CD4-positive, alpha-beta T cell treated with Interleukin-6 for 4 hours (primary cell): ENCODE data around the gene MYH15.

Experiments
- DNase-seq: peaks from one replicate; pipeline ENCODE4 v3.0.0-alpha.2; 2020; ENCODE audit warnings: mixed read lengths

The MYH15 gene

GRCh38 chr3:108509263-108509662 is 1.1 kb downstream of the MYH15 start:
- DNase-seq, result no peak

GRCh38 chr3:108507902-108508301 is 2.5 kb downstream of the MYH15 start:
- no peak for DNase-seq

- DNase-seq, result no peak
Measured at GRCh38 chr3:108505811-108506210, 4.6 kb downstream of the MYH15 start.

GRCh38 chr3:108503722-108504121 is 6.7 kb downstream of the MYH15 start:
- no peak for DNase-seq

- DNase-seq, result no peak
Measured at GRCh38 chr3:108501535-108501934, 8.9 kb downstream of the MYH15 start.

GRCh38 chr3:108500728-108501127 is 9.7 kb downstream of the MYH15 start:
- DNase-seq, result no peak

GRCh38 chr3:108497271-108497670 is 13.1 kb downstream of the MYH15 start:
- no peak for DNase-seq

- DNase-seq, result no peak
Measured at GRCh38 chr3:108495717-108496116, 14.7 kb downstream of the MYH15 start.

GRCh38 chr3:108494906-108495531 is 15.4 kb downstream of the MYH15 start:
- no peak for DNase-seq

- DNase-seq, result no peak
Measured at GRCh38 chr3:108493862-108494261, 16.5 kb downstream of the MYH15 start.

GRCh38 chr3:108491456-108491855 is 18.9 kb downstream of the MYH15 start:
- DNase-seq, result no peak

GRCh38 chr3:108489776-108490175 is 20.6 kb downstream of the MYH15 start:
- peak; percentile 49 for DNase-seq

GRCh38 chr3:108488631-108489030 is 21.8 kb downstream of the MYH15 start:
- no peak for DNase-seq

- DNase-seq, result no peak
Measured at GRCh38 chr3:108487439-108487838, 23.0 kb downstream of the MYH15 start.

GRCh38 chr3:108486941-108487340 is 23.5 kb downstream of the MYH15 start:
- no peak for DNase-seq

- DNase-seq, result no peak
Measured at GRCh38 chr3:108486338-108486737, 24.1 kb downstream of the MYH15 start.

- DNase-seq, result no peak
Measured at GRCh38 chr3:108485146-108485545, 25.2 kb downstream of the MYH15 start.

GRCh38 chr3:108479224-108479623 is 31.2 kb downstream of the MYH15 start:
- DNase-seq, result no peak

GRCh38 chr3:108477511-108478147 is 32.8 kb downstream of the MYH15 start:
- DNase-seq, result peak; percentile 70

- DNase-seq, result no peak
Measured at GRCh38 chr3:108475220-108475782, 35.1 kb downstream of the MYH15 start.

GRCh38 chr3:108474581-108474980 is 35.8 kb downstream of the MYH15 start:
- DNase-seq, result no peak

GRCh38 chr3:108473711-108474110 is 36.7 kb downstream of the MYH15 start:
- DNase-seq, result no peak

GRCh38 chr3:108472001-108472591 is 38.3 kb downstream of the MYH15 start:
- no peak for DNase-seq

- no peak for DNase-seq
Measured at GRCh38 chr3:108471426-108471825, 39.0 kb downstream of the MYH15 start.
